Activated CD8-positive, alpha-beta memory T cell treated with anti-CD3 and anti-CD28 coated beads for 36 hours (primary cell): ENCODE results near the gene MORN4. TPM values are rescaled to one million over a fixed set of nuclear protein-coding genes. Genes with fewer than 3 reads are reported as not detected.
"Not testable (repeated sequence)": the region's sequence is repeated elsewhere in the genome, so short reads cannot be mapped to it uniquely, and the experiment has no call there.

Experiments used
- CTCF ChIA-PET: fragments of 350-600 bp; sonication (Branson Sonifier 250); formaldehyde crosslinking; loops from one replicate; lab custom pipeline; 2021; ENCODE audit warnings: antibody characterized with exemption; lab: Charles Lee
- POLR2A ChIA-PET: fragments of 350-600 bp; sonication (Branson Sonifier 250); formaldehyde crosslinking; loops from one replicate; lab custom pipeline; 2021; ENCODE audit warnings: antibody characterized with exemption; lab: Charles Lee
- total RNA-seq, 2 experiments: library from RNA; stranded (reverse); gene quantifications; one replicate each; pipeline ENCODE4 v1.2.3, GENCODE V29; 2021

The MORN4 gene
- total RNA-seq: 1 to 10 TPM; 3.6 TPM

DNA sequence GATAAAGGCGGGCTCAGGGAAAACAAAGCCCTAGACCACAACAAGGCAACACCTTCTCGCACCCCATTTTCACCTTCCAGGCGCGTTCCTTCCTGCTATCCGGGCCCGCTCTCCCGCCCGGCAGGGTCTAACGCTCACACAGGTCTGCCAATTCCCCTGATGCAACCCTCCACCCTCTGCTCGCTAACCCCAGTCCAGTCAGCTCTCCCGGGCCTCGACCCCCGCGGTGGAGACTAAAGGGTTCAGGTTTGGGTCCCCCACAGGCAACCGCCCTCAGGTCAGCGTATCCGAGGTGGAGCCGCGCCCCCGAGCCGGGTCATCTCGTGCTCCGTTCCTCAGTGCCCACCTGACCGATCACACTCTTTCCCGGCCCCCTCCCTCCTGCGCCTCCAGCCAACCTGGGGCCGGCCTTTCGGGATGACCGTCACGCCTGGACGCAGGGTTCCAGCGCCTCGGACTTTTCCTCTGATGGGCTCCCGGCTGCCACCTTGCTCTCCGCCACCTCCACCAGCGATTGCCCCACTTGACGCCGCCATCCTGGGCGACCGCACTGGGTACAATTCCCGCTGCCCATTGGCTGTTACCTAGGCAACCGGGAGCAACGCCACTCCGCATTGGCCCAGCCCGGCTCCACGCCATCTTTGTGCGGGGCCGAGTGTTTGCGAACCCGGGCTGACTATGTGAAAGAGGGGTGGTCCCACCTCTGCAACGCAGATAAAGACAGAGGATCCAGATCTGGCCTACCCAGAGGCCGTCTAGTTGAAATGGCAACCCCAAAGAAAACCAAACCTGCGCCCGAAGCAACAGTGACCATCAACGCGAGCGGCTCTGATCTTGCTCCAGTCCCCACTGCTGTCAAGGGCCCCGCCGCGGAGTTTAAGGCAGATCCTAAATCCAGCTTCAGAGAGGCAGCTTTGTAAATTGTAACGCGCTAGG, at the start of gene MORN4:
MORN4 (minus strand) TSS at position 552 of the 936 bp plus-strand sequence. CDS start 13,847 bp downstream, outside the sequence.
- ChIA-PET POLR2A (no interaction called here), CTCF (no interaction called here)

GRCh38 chr10:97682042-97682441, 48.7 kb upstream of the MORN4 start:
- POLR2A ChIA-PET: no interaction called here
- CTCF ChIA-PET: interaction anchor here (2.8 kb wide), 1 partner anchor 50 kb away, joined by 13 read pairs; no protein-coding TSS in a partner anchor

DNA sequence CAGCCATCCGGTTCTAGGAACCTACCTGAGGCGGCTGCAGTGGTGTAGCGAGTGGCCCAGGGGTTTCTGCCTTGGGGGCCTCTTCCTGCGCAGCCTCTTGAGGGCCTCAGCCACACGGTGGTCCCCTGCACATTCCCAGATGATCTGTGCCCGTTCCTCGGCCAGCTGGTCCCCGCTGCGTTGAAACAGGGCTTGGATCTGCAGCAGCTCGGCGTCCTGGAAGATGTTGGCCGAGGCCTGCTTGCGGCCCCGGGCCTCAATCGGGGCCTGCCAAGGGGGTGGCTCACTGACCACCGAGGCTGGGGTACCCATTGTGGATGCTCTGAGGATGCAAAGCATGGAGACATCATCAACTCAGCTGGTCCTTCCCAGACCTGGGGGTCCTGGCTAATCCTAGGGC, 46.3 kb upstream of the MORN4 start:
- ChIA-PET CTCF (interaction anchor here (3.2 kb wide), 1 partner anchor 22 kb away, joined by 10 read pairs; no protein-coding TSS in a partner anchor), POLR2A (no interaction called here)

GRCh38 chr10:97676770-97677581, 43.7 kb upstream of the MORN4 start:
- POLR2A ChIA-PET: no interaction called here
- CTCF ChIA-PET: interaction anchor here (1.0 to 3.2 kb wide), 8 partner anchors 10 to 79 kb away, joined by 3 to 19 read pairs (median 4); partner anchors contain the start of gene AVPI1

GRCh38 chr10:97675222-97675621, 41.9 kb upstream of the MORN4 start:
- POLR2A ChIA-PET: no interaction called here
- CTCF ChIA-PET: interaction anchor here (0.5 to 1.2 kb wide), 4 partner anchors 20 to 56 kb away, joined by 3 to 4 read pairs (median 3); no protein-coding TSS in a partner anchor

GRCh38 chr10:97673736-97674525, 40.6 kb upstream of the MORN4 start:
- POLR2A ChIA-PET: no interaction called here

DNA sequence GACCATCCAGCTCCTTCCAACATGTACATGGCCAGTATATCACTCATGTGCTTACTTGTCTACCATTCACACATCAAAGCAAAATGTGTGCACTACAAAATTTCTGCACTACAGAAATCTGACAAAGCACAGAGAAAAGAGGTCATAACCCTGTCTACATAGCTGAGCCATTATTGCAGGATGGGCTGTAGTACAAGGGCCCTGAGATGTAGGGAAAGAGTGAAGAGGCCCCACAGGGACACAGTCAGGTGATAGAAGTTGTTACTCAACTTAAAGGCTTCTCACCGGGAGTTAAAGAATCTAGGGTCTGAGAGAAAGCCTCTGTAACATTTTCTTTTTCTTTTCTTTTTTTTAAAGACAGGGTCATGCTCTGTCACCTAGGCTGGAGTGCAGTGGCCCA, 36.3 kb upstream of the MORN4 start:
- POLR2A ChIA-PET: no interaction called here
- CTCF ChIA-PET: interaction anchor here (1.1 kb wide), 1 partner anchor 32 kb away, joined by 3 read pairs; no protein-coding TSS in a partner anchor

More at GRCh38 chr10:97673736-97674525, 40.6 kb upstream of the MORN4 start:
- CTCF ChIA-PET: interaction anchor here (0.7 to 1.0 kb wide), 2 partner anchors 27 to 34 kb away, joined by 3 read pairs; no protein-coding TSS in a partner anchor

DNA sequence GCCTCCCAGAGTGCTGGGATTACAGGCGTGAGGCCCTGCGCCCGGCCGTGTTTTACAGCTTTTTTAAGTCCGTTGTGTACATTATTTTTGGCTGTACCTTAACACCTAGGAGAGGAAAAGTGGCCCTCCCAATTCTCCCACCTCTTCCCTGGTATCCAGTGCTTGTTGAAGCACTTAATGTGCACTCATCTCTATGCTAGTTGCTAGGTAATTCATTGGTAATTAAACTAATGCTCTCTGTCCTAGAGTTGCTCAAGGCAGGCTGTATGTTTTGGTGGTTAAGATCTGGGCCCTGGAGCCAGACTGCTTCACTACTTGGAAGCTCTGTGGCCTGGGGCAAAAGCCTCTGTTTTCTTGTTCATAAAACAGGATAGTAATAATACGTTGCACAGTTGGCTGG, 34.2 kb upstream of the MORN4 start:
- CTCF ChIA-PET: no interaction called here
- POLR2A ChIA-PET: no interaction called here

- CTCF ChIA-PET: no interaction called here
- POLR2A ChIA-PET: no interaction called here
Observed at GRCh38 chr10:97666992-97667391, 33.7 kb upstream of the MORN4 start.

DNA sequence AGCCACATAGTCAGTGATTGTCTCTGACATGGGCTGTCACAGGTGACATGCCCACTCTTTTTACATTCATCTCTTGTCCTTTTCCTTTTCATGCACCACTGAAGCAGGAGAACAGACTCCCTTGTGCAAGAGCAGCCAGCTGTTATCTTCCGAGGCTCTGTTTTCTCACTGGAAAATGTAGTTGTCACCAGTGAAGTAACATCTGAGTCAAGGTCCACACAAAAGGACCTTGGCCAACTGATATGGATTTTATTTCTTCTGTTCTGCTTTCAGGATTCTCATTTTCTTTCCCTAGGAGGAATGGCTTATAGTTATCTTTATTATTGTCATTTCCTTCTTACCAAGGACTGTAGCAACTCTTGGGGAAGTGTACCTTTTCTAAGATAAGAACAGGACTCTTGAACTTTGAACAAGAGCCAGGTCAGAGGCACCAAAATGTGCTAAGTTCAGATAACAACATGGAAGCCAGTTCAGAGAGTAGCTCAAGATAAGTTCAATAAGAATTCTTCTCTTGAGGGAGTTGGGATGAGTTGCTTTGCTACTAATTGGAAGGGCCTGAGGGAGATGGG, 31.1 kb upstream of the MORN4 start:
- ChIA-PET POLR2A (no interaction called here), CTCF (no interaction called here)

- ChIA-PET CTCF (interaction anchor here (0.7 to 1.3 kb wide), 2 partner anchors 18 to 23 kb away, joined by 3 to 4 read pairs; no protein-coding TSS in a partner anchor), POLR2A (no interaction called here)
Observed at GRCh38 chr10:97659589-97659988, 26.3 kb upstream of the MORN4 start.

- CTCF ChIA-PET: no interaction called here
- POLR2A ChIA-PET: no interaction called here
Observed at GRCh38 chr10:97656777-97657176, 23.5 kb upstream of the MORN4 start.

DNA sequence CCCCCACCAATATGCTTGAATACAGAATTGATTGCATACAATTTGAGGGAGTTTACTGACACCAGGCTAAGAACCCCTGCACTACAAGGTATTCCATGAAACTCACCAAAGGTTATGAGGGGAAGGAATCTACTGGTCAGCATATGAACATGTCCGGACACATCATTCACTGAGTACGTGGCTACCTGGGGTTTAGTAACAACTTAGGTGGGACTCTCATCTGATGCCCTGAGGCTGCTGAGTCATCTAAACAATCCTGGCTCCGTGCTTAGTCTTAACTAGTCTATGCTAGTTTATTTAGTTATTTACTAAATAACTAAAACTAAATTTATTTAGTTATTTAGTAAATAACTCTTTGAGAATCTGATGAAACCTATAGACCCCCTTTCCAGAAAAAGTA, 18.5 kb upstream of the MORN4 start:
- ChIA-PET CTCF (no interaction called here), POLR2A (no interaction called here)

GRCh38 chr10:97650726-97651125, 17.4 kb upstream of the MORN4 start:
- CTCF ChIA-PET: no interaction called here
- POLR2A ChIA-PET: no interaction called here

DNA sequence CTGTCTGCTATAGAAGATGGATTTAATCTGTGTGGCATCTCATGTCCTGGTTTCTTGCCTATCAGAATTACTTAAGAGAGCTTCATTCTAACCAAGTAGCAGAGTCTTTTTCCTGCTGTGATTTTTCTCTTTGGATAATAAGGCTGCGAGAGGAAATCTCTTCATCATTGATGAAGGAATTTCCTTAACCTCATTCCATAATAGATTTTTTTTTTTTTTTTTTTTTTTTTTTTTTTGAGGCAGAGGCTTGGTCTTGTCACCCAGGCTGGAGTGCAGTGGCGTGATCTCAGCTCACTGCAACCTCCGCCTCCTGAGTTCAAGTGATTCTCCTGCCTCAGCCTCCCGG, 16.1 kb upstream of the MORN4 start:
- CTCF ChIA-PET: not testable (repeated sequence)
- POLR2A ChIA-PET: interaction anchor here (0.9 to 1.1 kb wide), 3 partner anchors 8 to 11 kb away, joined by 3 to 17 read pairs (median 15); partner anchors contain the start of gene PI4K2A

DNA sequence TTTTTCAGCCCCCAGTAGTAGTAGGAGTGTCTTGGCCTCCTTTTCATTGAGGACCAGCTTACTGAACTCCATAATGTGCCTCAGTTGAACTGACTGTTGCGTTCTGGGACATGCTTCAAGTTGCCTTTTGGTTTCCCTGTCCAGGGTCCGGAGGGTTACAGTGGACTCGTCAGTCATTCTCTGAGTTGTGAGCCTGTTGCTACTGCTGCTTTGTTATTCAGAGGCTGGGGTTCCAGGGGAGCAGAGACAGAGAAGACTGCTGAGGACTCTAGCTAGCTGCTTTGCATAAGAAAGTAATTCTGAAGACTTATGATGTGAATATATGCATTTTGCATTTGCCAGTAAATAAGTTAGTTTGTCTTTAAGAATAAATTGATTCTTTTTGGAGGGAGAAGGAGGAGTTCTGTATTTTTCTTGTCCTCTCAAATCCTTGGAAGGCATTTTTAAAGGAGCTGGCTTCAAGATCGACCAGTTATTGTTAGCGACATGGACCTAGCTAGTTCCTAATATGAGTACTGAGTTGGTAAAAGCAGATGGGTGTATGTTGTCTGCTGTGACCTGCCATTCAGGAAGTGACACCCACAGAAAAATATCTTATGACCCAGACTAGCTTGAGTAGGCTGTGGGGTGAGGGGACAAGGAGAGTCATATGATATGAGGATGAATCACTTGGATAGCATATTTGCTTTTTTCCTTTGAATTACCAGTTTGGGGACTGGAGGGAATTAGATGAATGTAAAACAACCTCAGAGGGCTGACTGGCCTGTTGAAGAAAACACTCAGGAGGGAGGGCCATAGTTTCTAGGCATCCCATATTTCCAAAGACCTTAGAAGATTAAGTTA, 15.5 kb upstream of the MORN4 start:
- CTCF ChIA-PET: no interaction called here
- POLR2A ChIA-PET: interaction anchor here (0.9 to 1.1 kb wide), 3 partner anchors 8 to 10 kb away, joined by 3 to 17 read pairs (median 15); partner anchors contain the start of gene PI4K2A

DNA sequence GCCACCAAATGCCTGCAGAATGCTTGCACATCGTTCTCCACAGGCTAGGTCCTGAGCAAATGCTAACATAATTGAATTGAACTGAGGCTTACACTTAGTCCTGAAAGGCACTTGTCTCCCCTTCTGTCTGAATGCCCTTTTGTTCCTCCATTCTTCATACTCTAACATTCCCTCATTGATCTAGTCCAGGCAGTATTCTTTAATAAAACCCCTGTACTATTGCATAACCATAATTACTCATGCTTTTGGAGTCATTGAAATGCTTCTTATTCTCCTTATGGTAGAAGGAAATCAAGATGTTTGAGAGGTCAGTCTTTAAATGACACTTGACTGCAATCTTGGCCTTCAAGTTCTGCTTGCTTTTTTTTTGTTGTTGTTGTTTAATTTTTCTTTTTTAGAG, 14.3 kb upstream of the MORN4 start:
- ChIA-PET CTCF (interaction anchor here (0.6 kb wide), 1 partner anchor 19 kb away, joined by 4 read pairs; no protein-coding TSS in a partner anchor), POLR2A (interaction anchor here (0.6 kb wide), 1 partner anchor 234 kb away, joined by 4 read pairs; no protein-coding TSS in a partner anchor)
